Caki2 (cell line): ENCODE data around the gene FAM174C. TPM values are rescaled to one million over a fixed set of nuclear protein-coding genes. Genes with fewer than 3 reads are reported as not detected.
A peak's percentile ranks its signal among the peaks of the same experiment; 100 is the strongest.

Experiments used
- DNase-seq: peaks from one replicate; pipeline ENCODE4 v3.0.0-alpha.2; 2015; ENCODE audit warnings: low read depth
- in situ Hi-C: cut with HindIII; loops from 2 replicates; pipeline ENCODE4 v1.10.0; 2016; ENCODE audit warnings: low sequenced_read_pairs, low pct_unique_long_range_greater_than_20kb, mixed read lengths
- total RNA-seq: library from RNA; depleted of rRNA; stranded (reverse); fragments of >200 nt; shearing (Covaris generic); gene quantifications from 2 replicates; pipeline ENCODE4 v1.2.3, GENCODE V29; 2014; ENCODE audit warnings: low replicate concordance

FAM174C gene
- total RNA-seq, 1 experiment from 2014 or later = 29.5 TPM

DNA sequence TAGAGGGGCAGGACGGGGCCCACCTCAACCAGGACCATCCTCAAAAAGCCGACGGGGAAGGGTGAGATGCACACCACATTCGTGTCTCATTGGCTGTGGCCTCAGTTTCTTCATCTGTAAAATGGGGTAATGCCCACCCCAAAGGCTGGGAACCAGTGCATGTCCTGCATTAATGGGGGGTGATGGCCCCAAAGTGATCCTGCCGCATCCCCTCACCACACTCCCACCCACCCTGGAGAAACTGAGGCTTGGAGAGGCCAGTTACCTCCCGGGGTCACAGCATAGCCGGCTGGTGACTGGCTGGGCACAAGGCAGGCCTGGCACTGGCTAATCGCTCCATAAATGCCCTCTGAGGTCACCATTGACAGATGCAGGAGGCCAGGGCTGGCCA is 27.6 kb upstream of the FAM174C start:
- DNase-seq = no peak
- in situ Hi-C loops = no loop called here

DNA sequence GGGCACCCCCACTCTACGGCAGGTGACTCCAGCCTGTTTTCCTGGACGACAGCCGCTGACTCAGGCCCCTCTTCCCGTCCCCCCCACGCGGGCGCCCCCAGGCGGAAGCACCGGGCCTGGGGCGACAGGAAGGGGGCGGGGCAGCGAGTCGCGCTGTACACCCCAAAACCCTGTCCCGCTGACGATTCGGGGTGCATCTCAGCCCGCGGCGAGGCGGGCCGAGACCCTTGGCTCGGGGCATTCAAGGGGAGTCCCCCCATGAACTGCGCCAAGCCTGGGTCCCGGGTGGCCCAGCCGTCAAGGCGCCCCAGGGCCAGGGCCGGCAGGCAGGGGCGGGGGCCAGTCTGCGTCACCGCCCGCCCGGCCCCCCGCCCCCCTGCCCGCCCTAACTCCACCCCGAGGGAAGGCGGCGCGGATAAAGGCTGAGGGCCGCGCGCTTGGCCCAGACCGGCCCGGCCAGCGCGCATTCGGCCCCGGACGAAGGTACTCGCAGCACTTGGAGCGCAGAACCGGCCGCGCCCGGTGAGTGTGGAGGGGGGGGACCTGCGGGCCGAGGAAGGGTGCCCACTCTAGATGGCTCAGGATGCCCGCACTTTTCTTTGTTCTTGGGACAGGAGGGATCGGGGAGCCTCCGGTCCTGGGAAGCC is 27.1 kb upstream of the FAM174C start, which contains the start of gene MIDN:
MIDN (plus strand) TSS at position 445 of the 647 bp plus-strand sequence. CDS start 1,714 bp downstream, outside the sequence.
- DNase-seq = peak; percentile 83
- in situ Hi-C loops = no loop called here

DNA sequence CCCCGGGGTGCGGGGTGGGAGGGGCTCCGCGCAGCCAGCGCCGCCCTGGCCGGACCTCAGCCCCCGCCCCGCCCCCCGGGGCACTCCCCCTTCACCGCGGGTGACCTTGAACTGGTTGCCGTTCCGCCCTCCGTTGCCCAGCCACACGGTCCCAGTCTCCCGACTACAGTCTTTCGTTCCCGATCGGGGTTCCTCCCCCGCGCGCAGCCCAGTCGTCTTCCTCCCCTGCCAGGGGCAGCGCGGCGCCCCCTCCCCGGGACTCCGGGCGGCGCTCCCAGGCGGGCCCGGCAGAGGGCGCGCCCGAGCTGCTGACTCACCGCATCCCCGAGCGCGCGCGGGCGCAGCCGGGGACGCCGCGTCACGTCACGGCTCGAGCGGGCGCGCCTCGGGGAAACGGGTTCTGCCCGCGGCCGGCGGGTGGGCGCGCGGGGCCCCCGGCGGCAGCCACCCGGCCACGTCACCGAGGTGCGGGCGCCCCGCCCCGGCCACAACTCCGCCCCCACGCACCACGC is 26.5 kb upstream of the FAM174C start:
- peak; percentile 80 for DNase-seq
- in situ Hi-C loops = no loop called here

DNA sequence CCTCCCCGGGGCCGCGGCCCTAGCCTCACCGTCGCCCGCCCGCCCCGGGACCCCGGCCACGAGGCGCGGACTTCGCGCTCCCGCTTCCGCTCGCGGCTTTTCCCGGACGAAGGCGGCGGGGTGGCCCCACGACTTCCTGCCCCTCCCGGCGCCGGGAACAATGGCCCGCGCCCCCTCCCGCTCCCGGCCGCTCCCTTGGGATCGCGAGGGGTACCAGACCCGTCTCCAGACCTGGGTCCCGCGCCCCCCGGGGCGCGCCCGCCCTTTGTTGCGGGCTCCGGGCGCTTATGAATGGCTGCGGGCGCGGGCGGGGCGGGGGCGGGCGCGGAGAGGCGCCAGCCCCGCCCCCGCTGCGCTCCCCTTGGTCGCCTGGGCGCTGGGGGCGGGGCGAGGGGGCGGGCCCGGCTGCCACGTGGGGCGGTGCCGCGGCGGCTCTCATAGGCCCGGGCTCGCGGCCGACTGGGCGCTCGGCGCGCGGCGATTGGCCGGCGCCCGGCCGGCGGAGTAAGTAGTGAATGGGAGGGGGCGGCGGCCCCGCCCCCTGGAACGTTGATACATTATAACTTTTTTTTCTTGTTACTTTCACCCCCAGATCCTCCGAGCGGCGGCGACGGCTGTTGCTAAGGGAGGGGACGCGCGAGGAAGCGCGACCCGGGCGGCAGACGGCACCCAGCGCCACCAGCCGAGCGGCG is 25.9 kb upstream of the FAM174C start:
- DNase-seq = peak; percentile 85
- in situ Hi-C loops = no loop called here

DNA sequence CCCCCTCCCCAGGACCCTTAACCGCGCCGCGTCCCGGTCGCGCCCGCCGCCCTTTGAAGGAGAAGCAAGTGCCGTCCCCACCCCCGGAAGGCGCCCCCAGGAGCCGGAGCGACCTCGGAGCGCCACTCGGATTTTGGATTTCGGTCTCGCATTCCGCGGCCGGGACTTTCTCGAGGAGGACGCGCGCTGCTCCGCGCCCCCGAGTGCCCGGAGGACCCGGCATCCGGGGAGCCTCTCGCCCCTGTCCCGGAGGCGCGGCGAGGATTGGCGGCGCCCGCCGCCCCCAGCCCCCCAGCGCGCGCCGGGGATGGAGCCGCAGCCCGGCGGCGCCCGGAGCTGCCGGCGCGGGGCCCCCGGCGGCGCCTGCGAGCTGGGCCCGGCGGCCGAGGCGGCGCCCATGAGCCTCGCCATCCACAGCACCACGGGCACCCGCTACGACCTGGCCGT is 25.3 kb upstream of the FAM174C start:
- in situ Hi-C loops = no loop called here
- no peak for DNase-seq

DNA sequence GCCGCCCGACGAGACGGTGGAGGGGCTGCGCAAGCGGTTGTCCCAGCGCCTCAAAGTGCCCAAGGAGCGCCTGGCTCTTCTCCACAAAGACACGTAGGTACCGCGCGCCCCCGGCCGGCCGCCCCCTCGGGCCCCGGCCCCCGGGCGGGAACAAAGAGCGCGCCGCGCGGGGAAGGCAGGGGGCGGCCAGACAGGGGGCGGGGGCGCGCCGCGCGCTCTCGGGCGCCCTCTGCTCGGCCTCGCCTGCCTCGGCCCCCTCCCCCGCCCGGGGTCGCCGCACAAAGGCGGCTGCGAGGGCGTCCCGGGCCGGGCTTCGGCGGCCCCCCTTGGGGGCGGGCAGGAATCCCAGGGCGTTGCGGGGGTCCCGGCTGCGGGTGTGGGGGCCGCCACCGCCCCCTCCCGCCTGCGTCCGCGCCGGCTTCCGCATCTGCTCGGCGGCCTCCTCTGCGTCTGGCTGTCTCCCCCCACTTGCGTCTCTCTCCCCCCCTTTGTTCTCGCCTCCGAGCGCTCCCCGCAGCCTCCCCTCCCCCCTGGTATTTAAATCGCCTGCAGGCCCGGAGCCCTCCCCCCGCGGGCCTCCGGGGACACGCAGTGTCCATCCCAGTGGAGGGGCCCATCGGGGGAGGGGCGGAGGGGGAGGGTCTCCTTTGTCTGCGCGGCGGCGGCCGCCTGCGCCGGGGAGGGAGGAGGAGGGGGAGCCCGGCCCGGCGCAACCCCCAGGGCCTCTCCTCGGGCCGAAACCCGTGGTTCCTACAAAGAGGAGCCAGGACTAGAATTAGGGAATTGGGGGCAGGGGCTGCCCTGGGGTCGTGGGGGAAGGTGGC is 24.7 kb upstream of the FAM174C start:
- in situ Hi-C loops = no loop called here
- peak; percentile 37 for DNase-seq

DNA sequence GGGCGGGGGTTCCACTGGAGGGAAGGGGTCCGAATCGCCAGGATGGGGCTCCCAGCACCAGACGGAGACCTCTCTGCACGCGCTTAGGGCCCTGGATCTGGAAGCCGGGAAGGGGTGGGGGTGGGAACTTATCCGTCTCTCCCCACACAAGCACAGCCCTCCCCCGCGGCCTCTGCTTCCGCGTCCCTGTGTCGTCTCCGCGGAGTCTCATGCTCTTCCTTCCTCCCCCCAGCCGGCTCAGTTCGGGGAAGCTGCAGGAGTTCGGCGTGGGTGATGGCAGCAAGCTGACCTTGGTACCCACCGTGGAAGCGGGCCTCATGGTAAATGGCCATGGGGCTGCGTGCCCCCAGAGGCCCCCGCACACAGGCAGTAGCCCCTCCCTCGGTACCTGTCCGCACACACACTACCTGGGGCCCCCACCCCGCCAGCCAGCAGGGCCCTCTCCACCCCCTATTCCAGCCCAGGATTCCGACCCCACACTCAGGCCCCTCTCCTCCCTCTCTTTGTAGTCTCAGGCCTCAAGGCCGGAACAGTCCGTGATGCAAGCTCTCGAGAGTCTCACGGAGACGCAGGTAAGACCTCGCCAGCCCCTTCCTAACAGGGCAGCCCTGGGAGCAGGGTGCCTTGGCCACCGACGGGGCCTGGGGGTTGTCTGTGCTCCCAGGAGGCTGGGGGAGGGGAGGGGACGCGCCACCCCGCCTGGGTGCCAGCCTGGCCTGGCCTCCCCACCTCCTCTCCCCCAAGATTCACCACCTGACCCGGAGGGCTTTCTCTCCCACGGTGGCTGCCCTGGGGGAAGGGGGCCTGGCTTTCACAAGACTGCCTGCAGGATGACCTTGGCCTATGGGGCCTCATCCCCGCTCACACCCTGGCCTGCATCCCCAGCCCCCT is 23.8 kb upstream of the FAM174C start:
- in situ Hi-C loops = no loop called here

DNA sequence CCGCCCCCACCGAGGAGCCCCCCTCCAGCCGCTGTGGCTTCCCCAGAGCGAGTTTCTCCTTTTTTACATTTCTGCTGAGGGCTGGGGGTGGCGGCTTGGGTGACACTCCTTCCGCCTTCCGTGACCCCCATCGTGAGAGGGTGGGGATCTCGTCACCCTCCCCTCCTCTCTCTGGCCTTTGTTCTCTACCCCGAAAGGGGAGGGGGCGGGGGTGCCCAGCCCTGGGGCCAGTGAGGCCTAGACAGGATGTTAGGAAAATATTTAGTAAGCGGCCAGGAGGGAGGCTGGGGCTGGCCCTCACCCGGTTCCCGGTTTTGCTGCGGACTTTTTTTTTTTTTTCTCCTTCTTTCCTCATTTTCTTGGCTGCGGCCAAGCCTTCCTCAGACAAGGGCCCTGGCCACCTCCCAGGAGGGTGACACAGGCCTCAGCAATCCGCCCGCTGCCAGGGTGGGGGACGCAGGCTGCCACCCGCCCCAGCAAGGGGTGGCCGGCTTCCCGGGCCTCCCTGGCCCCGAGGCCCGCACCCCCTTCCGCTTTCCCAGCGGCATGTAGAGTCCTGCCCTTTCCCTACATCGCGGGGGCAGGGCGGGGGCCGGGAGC is 23.0 kb upstream of the FAM174C start:
- DNase-seq = peak; percentile 92
- in situ Hi-C loops = no loop called here

More for the DNA sequence above, 23.8 kb upstream of the FAM174C start:
- DNase-seq = peak; percentile 34

DNA sequence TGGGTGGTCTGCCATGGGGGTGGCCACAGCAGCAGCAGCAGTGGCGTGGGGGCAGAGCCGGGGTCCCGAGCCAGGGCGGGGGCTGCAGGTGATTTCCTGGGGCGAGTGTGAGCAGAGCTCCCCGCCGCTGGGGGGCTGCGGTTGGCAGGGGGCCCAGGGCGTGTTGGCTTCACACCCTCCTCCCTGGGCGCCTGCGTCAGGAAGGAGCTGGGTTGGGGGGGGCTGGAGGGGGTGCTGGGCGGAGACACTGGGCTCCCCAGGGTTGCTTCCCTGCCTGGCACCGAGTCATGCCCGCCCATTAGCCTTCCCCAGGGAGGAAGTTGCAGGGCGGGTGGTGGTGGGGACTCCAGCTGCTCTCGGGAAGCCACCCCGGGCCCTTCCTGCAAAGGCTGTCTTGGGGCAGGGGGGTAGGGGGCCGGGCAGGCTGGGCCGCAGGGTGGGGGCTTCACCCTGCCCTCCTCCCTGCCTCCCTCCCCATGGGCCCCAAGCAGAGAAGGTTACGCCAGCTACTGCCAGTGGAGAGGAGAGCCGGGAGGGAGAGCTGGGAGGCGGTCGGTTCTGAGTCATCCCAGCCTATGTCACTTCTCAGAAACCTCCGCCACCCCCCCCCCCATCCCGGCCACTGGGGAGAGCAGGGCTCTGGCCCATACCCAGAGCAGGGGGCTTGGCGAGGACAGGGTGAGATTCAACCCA is 22.4 kb upstream of the FAM174C start:
- DNase-seq = peak; percentile 85
- in situ Hi-C loops = no loop called here

DNA sequence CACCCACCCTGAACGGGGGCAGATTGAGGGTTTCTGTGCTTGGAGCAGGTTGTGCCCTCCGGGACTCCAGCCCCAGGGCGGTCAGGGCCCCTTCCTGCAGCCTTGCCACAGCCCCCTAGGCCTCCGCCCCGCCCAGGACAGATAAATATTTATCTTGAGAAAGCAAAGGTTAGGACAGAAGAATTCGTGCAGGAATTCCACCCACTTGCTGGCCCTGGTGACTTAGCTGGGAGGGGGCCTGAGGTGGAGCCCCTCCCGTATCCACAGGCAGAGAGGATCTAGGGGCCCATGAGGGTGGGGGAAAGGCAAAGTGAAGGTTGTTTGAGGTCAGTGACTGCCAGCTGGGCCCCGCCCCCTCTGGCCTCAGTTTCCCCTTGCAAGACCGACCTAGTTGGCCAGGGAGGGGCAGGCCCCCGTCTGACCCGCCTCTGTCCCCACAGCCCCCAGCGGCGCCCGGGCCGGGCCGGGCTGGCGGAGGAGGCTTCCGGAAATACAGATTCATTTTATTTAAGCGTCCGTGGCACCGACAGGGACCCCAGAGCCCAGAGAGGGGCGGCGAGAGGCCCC is 21.7 kb upstream of the FAM174C start:
- DNase-seq = no peak
- in situ Hi-C loops = no loop called here

DNA sequence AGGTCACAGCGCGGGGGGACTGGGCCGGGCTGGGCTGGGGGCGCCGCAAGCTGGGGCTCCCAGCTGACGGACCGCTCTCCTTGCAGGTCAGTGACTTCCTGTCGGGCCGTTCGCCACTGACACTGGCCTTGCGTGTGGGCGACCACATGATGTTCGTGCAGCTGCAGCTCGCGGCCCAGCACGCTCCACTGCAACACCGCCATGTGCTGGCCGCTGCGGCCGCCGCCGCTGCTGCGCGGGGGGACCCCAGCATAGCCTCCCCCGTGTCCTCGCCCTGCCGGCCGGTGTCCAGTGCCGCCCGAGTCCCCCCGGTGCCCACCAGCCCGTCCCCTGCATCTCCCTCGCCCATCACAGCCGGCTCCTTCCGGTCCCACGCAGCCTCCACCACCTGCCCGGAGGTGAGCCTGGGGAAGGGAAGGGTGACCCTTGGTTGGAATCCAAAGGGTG is 21.2 kb upstream of the FAM174C start:
- in situ Hi-C loops = no loop called here
- no peak for DNase-seq

DNA sequence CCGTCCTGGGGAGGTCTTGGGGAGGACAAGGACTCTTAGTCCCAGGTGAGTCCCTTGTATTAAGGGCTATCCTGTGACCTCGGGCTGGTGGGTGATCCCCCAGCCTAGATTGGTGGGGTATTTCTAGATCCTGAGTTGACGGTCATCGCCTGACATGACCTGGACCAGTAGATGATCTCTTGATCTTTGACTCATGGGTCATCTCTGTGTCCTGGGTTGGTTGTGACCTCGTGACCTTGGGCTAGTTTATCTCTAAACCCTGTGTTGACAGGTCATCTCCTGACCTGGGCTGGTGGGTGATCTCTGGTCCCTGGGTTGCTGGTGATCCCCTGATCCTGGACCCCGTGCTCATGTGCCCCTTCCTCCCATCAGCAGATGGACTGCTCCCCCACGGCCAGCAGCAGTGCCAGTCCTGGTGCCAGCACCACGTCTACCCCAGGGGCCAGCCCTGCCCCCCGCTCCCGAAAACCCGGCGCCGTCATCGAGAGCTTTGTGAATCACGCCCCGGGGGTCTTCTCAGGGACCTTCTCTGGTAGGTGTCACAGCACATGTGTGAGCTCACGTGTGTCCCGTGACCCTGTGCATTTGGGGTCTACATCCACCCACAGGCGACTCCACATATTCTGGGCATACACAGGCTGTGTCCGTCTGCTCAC is 20.7 kb upstream of the FAM174C start:
- DNase-seq = no peak
- in situ Hi-C loops = no loop called here

DNA sequence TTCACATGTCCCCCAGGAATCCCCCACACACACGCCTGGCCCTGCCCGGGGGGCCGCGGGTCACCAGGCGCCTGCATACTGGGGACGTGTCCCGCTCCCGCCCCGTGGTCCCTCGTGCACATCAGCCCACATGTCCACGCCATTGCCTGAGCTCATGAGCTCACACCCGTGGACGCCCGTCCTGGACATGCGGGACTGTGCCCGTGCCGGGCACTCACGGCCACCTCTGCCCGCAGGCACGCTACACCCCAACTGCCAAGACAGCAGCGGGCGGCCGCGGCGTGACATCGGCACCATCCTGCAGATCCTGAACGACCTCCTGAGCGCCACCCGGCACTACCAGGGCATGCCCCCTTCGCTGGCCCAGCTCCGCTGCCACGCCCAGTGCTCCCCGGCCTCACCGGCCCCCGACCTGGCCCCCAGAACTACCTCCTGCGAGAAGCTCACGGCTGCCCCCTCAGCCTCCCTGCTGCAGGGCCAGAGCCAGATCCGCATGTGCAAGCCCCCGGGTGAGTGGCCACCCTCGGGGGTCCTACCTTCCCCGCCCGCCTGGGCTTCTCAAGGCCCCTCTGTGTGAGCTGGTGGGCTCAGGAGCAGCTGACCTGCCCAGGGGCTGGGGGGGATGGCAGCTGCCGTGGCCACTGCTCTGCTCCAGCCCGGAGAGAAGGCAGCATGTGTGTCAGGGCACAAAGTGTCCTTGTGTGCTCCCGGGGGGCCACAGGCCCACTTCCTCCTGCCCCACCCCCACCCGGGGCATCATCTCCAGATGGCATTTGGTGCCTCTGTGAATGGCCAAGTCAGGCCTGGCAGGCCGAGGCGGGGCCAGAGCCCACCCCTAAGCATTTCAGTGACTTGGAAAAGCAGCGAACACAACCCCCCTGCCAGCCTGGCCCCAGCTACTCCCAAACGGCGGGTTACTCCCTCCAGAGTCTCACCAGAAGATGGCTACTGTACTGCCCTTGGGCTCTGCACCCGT is 19.9 kb upstream of the FAM174C start:
- in situ Hi-C loops = no loop called here
- DNase-seq = no peak

DNA sequence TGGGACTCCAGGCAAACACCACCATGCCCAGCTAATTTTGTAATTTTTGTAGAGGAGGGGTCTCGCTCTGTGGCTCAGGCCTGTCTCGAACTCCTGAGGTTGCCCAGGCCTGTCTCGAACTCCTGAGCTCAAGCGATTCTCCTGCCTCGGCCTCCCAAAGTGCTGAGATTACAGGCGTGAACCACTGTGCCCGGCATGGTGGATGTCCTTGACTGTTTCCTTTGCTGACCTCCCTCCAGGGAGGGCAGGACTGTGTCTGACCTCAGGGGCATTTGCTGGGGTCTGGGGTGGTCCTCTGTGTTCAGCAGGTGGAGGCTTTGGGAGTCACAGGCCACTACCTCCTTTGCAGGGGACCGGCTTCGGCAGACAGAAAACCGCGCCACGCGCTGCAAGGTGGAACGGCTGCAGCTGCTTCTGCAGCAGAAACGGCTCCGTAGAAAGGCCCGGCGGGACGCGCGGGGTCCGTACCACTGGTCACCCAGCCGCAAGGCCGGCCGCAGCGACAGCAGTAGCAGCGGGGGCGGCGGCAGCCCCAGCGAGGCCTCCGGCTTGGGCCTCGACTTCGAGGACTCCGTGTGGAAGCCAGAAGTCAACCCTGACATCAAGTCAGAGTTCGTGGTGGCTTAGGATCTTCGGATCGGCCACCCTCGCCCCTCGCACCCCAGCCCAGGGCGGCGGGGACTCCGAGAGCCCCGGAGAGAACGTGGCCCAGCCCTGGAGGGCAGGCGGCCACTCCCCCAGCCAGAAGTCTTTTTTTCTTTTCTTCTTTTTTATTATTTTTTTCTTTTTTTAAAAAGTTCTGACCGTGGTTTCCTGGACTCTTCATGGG is 18.5 kb upstream of the FAM174C start:
- no peak for DNase-seq
- in situ Hi-C loops = no loop called here
